Nephron progenitor cell (in vitro differentiated cells): Measurements from ENCODE around the gene TJAP1.
"Not testable (repeated sequence)": the region's sequence is repeated elsewhere in the genome, so short reads cannot be mapped to it uniquely, and the experiment has no call there.

Experiments
- DNase-seq: peaks from one replicate; pipeline ENCODE4 v3.0.0; 2021
- H3K27ac Mint-ChIP-seq: 2 replicates; pipeline ENCODE4 v1.8.0; 2021; ENCODE audit warnings: mild to moderate bottlenecking, moderate library complexity, mixed read lengths
- H3K27me3 Mint-ChIP-seq: 2 replicates; pipeline ENCODE4 v1.8.0; 2021; ENCODE audit warnings: mild to moderate bottlenecking, low read depth, mixed read lengths; ENCODE audit not compliant: poor library complexity
- H3K36me3 Mint-ChIP-seq: 2 replicates; pipeline ENCODE4 v1.8.0; 2021; ENCODE audit warnings: low read depth, mixed read lengths
- H3K4me1 Mint-ChIP-seq: 2 replicates; pipeline ENCODE4 v1.8.0; 2021; ENCODE audit warnings: mixed read lengths
- H3K4me3 Mint-ChIP-seq: 2 replicates; pipeline ENCODE4 v1.8.0; 2021; ENCODE audit warnings: mild to moderate bottlenecking, moderate library complexity, mixed read lengths
- H3K9me3 Mint-ChIP-seq: 2 replicates; pipeline ENCODE4 v1.8.0; 2021; ENCODE audit warnings: mild to moderate bottlenecking, moderate library complexity, mixed read lengths
- CTCF ChIP-seq: fragments of 200-600 bp; sonication (generic); IDR thresholded peaks from 2 replicates; pipeline ENCODE4 v1.5.0; 2021; ENCODE audit warnings: antibody characterized with exemption

The TJAP1 gene

GRCh38 chr6:43461936-43462335 lies 15.4 kb upstream of the TJAP1 start:
- H3K9me3 Mint-ChIP-seq = peaks cover 5% of the 10 kb centered on the region
- H3K4me3 Mint-ChIP-seq = no peak overlapping the region
- H3K4me1 Mint-ChIP-seq = peaks cover 17% of the 10 kb centered on the region
- peaks cover 45% of the 10 kb centered on the region for H3K27me3 Mint-ChIP-seq
- H3K36me3 Mint-ChIP-seq = no peaks in the 10 kb centered on the region
- no peak for TF ChIP-seq CTCF
- H3K27ac Mint-ChIP-seq = no peak overlapping the region
- DNase-seq = no peak

GRCh38 chr6:43464337-43464736 lies 13.0 kb upstream of the TJAP1 start:
- Mint-ChIP-seq H3K27ac (no peak overlapping the region), H3K27me3 (peaks cover 30% of the 10 kb centered on the region), H3K9me3 (peaks cover 5% of the 10 kb centered on the region), H3K4me1 (peaks cover 18% of the 10 kb centered on the region), H3K36me3 (no peaks in the 10 kb centered on the region), H3K4me3 (no peak overlapping the region)
- no peak for TF ChIP-seq CTCF
- DNase-seq = no peak

GRCh38 chr6:43465948-43466347 lies 11.4 kb upstream of the TJAP1 start:
- no peak overlapping the region for H3K4me3 Mint-ChIP-seq
- H3K27ac Mint-ChIP-seq = no peak overlapping the region
- H3K9me3 Mint-ChIP-seq = no peaks in the 10 kb centered on the region
- TF ChIP-seq CTCF = no peak
- H3K4me1 Mint-ChIP-seq = peaks cover 21% of the 10 kb centered on the region
- H3K27me3 Mint-ChIP-seq = peaks cover 27% of the 10 kb centered on the region
- no peak for DNase-seq
- H3K36me3 Mint-ChIP-seq = no peaks in the 10 kb centered on the region

- DNase-seq, H3K27ac Mint-ChIP-seq, H3K36me3 Mint-ChIP-seq, H3K4me3 Mint-ChIP-seq, H3K9me3 Mint-ChIP-seq: not testable (repeated sequence)
- peaks cover 22% of the 10 kb centered on the region for H3K27me3 Mint-ChIP-seq
- H3K4me1 Mint-ChIP-seq = peaks cover 16% of the 10 kb centered on the region
Measured at GRCh38 chr6:43467265-43467664, 10.1 kb upstream of the TJAP1 start.

- Mint-ChIP-seq H3K4me3 (no peak overlapping the region), H3K9me3 (no peaks in the 10 kb centered on the region), H3K27me3 (peaks cover 19% of the 10 kb centered on the region), H3K4me1 (peaks cover 11% of the 10 kb centered on the region), H3K27ac (no peak overlapping the region), H3K36me3 (no peaks in the 10 kb centered on the region)
- no peak for DNase-seq
- TF ChIP-seq CTCF = no peak
Measured at GRCh38 chr6:43467752-43468151, 9.6 kb upstream of the TJAP1 start.

GRCh38 chr6:43468240-43468639 lies 9.1 kb upstream of the TJAP1 start:
- H3K27ac Mint-ChIP-seq = no peak overlapping the region
- no peak for TF ChIP-seq CTCF

More at GRCh38 chr6:43468240-43468639, 9.1 kb upstream of the TJAP1 start:
- H3K36me3 Mint-ChIP-seq = no peaks in the 10 kb centered on the region
- no peak overlapping the region for H3K4me3 Mint-ChIP-seq
- no peaks in the 10 kb centered on the region for H3K9me3 Mint-ChIP-seq
- DNase-seq = no peak
- H3K4me1 Mint-ChIP-seq = peaks cover 6% of the 10 kb centered on the region
- peaks cover 16% of the 10 kb centered on the region for H3K27me3 Mint-ChIP-seq
